HAP-1 (cell line): ENCODE results near the gene TACC2.
"Not testable (repeated sequence)": the region's sequence is repeated elsewhere in the genome, so short reads cannot be mapped to it uniquely, and the experiment has no call there.

Experiments used
- DNase-seq, 2 experiments: peaks; one replicate each; pipeline ENCODE4 v3.0.0-alpha.2; 2016 to 2020; ENCODE audit warnings: low spot score in 2 of 2
- H3K27me3 ChIP-seq: fragments of 250-450 bp; sonication (Bioruptor Pico); 2 replicates; pipeline ENCODE4 v1.5.1; 2020; ENCODE audit warnings: low read depth, mild to moderate bottlenecking, moderate library complexity
- H3K36me3 ChIP-seq: fragments of 250-450 bp; sonication (Bioruptor Pico); replicated peaks from 2 replicates; pipeline ENCODE4 v1.5.1; 2020; ENCODE audit warnings: mild to moderate bottlenecking
- H3K4me1 ChIP-seq: fragments of 250-450 bp; sonication (Bioruptor Pico); 2 replicates; pipeline ENCODE4 v1.5.1; 2020; ENCODE audit warnings: mild to moderate bottlenecking
- H3K4me3 ChIP-seq: fragments of 250-450 bp; sonication (Bioruptor Pico); 2 replicates; pipeline ENCODE4 v1.5.1; 2020; ENCODE audit warnings: mild to moderate bottlenecking, moderate library complexity
- H3K9me3 ChIP-seq: fragments of 250-450 bp; sonication (Bioruptor Pico); 2 replicates; pipeline ENCODE4 v1.5.1; 2020; ENCODE audit warnings: mild to moderate bottlenecking, moderate library complexity
- in situ Hi-C: fragments of 300-500 bp; cut with MboI; formaldehyde crosslinking; loops from 3 replicates; pipeline ENCODE4 v1.14.3; 2020; ENCODE audit warnings: low sequenced_read_pairs, inconsistent platforms, mixed read lengths

TACC2 gene

DNA sequence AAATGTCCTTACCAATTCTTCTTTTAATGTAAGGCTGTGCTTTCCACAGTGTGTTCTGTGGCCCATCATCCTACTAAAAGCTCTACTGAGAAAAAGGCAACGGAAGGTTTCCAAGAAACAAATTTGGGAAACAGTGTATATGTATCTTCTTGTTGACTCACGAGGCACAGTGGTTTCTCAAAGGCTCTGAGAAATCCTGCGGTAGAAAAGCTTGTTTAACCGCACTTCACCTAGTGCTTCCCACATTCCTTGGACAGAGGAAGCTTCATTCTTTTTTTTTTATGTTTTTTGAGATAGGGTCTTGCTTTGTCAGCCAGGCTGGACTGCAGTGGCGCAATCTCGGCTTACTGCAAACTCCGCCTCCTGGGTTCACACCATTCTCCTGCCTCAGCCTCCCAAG is 84.5 kb downstream of the TACC2 start:
- Histone ChIP-seq H3K36me3 (no peaks in the 10 kb centered on the region), H3K27me3 (no peaks in the 10 kb centered on the region), H3K9me3 (no peaks in the 10 kb centered on the region), H3K4me1 (no peaks in the 10 kb centered on the region), H3K4me3 (no peak overlapping the region)
- in situ Hi-C loops = no loop called here
- no peak for DNase-seq

DNA sequence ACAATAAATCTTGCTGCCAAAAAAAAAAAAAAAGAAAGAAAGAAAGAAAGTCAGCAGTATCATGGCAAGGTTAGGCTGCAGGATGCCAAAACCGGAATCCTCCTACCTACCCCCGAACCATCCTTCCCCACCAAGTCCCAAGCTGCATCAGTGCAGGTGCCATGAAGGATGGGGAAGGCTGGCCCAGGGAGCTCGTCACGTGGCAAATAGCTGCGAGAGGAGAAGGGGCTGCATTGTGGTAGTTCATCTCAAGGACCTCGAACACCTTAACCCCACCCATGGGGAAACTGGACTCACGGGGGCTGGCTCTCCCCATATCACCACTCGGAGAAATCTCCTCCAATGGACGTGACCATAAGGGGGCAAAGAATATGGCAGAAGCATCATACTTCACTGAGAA is 86.2 kb downstream of the TACC2 start:
- no peaks in the 10 kb centered on the region for H3K9me3 ChIP-seq
- H3K36me3 ChIP-seq = no peaks in the 10 kb centered on the region
- in situ Hi-C loops = no loop called here
- no peak overlapping the region for H3K4me3 ChIP-seq
- no peaks in the 10 kb centered on the region for H3K27me3 ChIP-seq
- no peaks in the 10 kb centered on the region for H3K4me1 ChIP-seq
- no peak for DNase-seq

DNA sequence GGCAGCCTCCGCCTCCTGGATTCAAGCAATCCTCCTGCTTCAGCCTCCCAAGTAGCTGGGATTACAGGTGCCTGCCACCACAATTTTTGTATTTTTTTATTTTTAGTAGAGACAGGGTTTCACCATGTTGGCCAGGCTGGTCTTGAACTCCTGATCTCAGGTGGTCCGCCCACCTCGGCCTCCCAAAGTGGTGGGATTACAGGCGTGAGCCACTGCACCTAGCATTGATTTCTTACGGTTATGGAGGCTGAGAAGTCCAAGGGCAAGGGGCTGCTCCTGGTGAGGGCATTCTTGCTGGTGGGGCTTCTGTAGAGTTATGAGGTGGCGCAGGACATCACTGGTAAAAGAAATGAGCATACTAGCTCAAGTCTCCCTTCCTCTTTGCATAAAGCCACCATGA is 86.9 kb downstream of the TACC2 start:
- H3K4me1 ChIP-seq, in situ Hi-C loops, H3K27me3 ChIP-seq, DNase-seq, H3K9me3 ChIP-seq, H3K4me3 ChIP-seq, H3K36me3 ChIP-seq: not testable (repeated sequence)

DNA sequence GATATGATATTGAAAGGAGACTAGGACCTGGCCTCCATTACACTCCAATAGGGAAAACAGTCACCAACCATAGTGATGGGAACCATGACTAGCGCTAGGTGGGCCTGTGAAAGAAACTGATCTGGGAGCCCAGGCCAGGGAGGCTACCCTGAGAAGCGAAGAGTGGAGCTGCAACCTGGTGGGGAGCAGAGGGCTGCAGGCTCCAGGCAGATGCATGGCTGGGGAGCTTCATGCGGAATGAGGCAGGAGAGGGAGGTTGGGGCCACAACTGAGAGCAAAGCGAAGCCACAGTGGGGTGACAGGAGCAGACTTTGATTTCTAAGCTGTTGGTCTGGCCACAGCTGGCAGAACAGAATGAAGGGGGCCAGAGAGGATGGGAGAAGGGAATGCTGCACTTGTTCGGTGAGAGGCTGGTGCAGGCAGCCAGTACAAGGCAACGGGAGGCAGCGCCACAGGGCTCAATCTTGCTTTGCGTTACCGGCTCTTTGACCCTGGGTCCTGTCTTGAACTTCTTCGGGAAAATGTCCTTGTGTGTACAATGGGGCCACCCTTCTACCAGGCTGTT is 88.4 kb downstream of the TACC2 start:
- no peaks in the 10 kb centered on the region for H3K9me3 ChIP-seq
- no peak overlapping the region for H3K4me3 ChIP-seq
- H3K4me1 ChIP-seq = no peaks in the 10 kb centered on the region
- no peak for DNase-seq
- H3K27me3 ChIP-seq = no peaks in the 10 kb centered on the region
- no peaks in the 10 kb centered on the region for H3K36me3 ChIP-seq
- in situ Hi-C loops = no loop called here

DNA sequence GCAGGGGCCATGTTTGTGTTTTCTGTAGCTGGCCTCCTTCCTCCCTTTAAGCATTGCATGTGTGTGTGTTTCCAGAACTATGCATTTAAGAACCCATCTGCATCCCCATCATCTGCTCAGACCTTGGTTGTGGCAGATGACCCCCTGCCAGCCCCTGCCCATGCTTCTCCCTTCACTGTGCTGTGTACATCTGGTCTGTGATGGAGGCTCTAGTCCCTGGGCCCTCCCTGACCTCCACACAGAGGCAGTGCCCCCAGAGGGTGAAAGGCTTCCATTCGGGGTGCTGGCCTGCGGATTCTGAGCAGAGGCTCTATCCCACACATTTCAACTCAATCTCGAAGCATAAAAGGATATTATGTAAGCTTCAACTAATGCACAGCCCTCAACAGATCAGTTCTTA is 89.4 kb downstream of the TACC2 start:
- H3K4me1 ChIP-seq = no peaks in the 10 kb centered on the region
- in situ Hi-C loops = no loop called here
- no peak for DNase-seq
- peaks cover 9% of the 10 kb centered on the region for H3K27me3 ChIP-seq
- H3K36me3 ChIP-seq = no peaks in the 10 kb centered on the region
- no peaks in the 10 kb centered on the region for H3K9me3 ChIP-seq
- no peak overlapping the region for H3K4me3 ChIP-seq

DNA sequence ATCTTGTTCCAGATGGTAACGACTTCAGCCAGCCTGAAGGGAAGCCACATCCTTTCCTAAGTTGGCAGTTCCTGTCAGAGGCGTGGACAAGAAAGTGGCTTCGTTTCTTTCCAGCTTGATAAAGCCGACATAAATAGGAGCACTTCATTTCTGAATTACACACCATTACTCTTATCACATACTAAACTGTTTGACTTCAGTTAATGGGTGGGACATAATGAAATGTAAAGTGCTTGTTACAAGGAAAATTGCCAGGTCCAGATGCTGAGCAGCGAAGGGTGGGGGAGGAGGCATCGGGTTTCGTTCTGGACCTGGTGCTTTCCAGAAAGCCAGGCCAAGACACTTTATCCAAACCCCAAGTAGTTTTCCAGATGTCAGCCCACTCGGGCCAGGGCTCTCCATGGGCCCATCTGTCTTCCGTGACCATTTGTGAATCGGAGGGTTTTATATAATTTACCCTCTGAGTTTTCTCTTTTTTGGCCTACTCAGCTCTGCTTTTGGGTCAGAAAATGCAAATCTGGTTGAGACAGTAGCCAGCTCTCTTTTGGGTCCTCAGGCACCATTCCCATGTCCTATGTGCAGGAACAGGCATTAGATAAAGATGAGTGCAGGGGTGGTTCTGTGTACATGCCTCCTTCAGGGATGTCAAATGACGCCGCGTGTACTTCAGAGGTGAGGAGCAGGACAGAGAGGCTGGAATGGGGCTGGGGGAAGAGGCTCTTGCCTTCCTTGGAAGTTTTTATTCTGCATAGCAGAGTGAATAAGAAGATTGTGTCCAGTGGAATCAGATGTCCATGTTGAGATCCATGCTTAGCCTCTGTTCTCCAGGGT is 90.2 kb downstream of the TACC2 start:
- Histone ChIP-seq H3K9me3 (no peaks in the 10 kb centered on the region), H3K4me3 (no peak overlapping the region), H3K4me1 (no peaks in the 10 kb centered on the region), H3K36me3 (no peaks in the 10 kb centered on the region), H3K27me3 (peaks cover 17% of the 10 kb centered on the region)
- in situ Hi-C loops = no loop called here
- no peak for DNase-seq

DNA sequence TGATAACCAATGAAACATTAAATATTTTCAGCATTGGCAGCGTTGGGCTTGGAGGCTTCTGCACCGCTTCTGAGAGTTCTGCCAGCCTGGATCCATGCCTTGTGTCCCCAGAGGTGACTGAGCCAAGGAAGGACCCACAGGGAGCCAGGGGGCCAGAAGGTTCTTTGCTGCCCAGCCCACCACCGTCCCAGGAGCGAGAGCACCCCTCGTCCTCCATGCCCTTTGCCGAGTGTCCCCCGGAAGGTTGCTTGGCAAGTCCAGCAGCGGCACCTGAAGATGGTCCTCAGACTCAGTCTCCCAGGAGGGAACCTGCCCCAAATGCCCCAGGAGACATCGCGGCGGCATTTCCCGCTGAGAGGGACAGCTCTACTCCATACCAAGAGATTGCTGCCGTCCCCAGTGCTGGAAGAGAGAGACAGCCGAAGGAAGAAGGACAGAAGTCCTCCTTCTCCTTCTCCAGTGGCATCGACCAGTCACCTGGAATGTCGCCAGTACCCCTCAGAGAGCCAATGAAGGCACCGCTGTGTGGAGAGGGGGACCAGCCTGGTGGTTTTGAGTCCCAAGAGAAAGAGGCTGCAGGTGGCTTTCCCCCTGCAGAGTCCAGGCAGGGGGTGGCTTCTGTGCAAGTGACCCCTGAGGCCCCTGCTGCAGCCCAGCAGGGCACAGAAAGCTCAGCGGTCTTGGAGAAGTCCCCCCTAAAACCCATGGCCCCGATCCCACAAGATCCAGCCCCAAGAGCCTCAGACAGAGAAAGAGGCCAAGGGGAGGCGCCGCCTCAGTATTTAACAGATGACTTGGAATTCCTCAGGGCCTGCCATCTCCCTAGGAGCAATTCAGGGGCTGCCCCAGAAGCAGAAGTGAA is 93.9 kb downstream of the TACC2 start:
- no peak for DNase-seq
- H3K4me1 ChIP-seq = no peaks in the 10 kb centered on the region
- in situ Hi-C loops = no loop called here
- peaks cover 29% of the 10 kb centered on the region for H3K27me3 ChIP-seq
- H3K4me3 ChIP-seq = no peak overlapping the region
- H3K9me3 ChIP-seq = no peaks in the 10 kb centered on the region
- no peaks in the 10 kb centered on the region for H3K36me3 ChIP-seq

DNA sequence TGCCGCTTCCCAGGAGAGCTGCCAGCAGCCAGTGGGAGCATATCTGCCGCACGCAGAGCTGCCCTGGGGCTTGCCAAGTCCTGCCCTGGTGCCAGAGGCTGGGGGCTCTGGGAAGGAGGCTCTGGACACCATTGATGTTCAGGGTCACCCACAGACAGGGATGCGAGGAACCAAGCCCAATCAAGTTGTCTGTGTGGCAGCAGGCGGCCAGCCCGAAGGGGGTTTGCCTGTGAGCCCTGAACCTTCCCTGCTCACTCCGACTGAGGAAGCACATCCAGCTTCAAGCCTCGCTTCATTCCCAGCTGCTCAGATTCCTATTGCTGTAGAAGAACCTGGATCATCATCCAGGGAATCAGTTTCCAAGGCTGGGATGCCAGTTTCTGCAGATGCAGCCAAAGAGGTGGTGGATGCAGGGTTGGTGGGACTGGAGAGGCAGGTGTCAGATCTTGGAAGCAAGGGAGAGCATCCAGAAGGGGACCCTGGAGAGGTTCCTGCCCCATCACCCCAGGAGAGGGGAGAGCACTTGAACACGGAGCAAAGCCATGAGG is 94.6 kb downstream of the TACC2 start:
- H3K27me3 ChIP-seq = peaks cover 29% of the 10 kb centered on the region
- no peaks in the 10 kb centered on the region for H3K36me3 ChIP-seq
- in situ Hi-C loops = no loop called here

DNA sequence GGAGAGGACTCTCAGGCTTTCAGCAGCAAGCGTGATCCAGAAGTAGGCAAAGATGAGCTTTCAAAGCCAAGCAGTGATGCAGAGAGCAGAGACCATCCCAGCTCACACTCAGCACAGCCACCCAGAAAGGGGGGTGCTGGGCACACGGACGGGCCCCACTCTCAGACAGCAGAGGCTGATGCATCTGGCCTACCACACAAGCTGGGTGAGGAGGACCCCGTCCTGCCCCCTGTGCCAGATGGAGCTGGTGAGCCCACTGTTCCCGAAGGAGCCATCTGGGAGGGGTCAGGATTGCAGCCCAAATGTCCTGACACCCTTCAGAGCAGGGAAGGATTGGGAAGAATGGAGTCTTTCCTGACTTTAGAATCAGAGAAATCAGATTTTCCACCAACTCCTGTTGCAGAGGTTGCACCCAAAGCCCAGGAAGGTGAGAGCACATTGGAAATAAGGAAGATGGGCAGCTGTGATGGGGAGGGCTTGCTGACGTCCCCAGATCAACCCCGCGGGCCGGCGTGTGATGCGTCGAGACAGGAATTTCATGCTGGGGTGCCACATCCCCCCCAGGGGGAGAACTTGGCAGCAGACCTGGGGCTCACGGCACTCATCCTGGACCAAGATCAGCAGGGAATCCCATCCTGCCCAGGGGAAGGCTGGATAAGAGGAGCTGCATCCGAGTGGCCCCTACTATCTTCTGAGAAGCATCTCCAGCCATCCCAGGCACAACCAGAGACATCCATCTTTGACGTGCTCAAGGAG is 95.5 kb downstream of the TACC2 start:
- DNase-seq = no peak
- Histone ChIP-seq H3K9me3 (no peaks in the 10 kb centered on the region), H3K4me3 (no peak overlapping the region), H3K27me3 (peaks cover 31% of the 10 kb centered on the region), H3K4me1 (no peaks in the 10 kb centered on the region), H3K36me3 (no peaks in the 10 kb centered on the region)
- in situ Hi-C loops = no loop called here

More for the DNA sequence above, 94.6 kb downstream of the TACC2 start:
- no peaks in the 10 kb centered on the region for H3K4me1 ChIP-seq
- no peak overlapping the region for H3K4me3 ChIP-seq
- H3K9me3 ChIP-seq = no peaks in the 10 kb centered on the region
- DNase-seq = no peak

DNA sequence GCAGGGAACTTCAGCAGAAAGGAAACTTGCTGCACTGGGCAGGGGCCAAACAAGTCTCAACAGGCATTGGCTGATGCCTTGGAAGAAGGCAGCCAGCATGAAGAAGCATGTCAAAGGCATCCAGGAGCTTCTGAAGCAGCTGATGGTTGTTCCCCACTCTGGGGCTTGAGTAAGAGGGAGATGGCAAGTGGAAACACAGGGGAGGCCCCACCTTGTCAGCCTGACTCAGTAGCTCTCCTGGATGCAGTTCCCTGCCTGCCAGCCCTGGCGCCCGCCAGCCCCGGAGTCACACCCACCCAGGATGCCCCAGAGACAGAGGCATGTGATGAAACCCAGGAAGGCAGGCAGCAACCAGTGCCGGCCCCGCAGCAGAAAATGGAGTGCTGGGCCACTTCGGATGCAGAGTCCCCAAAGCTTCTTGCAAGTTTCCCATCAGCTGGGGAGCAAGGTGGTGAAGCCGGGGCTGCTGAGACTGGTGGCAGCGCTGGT is 96.5 kb downstream of the TACC2 start:
- in situ Hi-C loops = no loop called here
- H3K4me3 ChIP-seq = no peak overlapping the region
- no peaks in the 10 kb centered on the region for H3K9me3 ChIP-seq
- peaks cover 31% of the 10 kb centered on the region for H3K27me3 ChIP-seq
- H3K36me3 ChIP-seq = no peaks in the 10 kb centered on the region
- no peaks in the 10 kb centered on the region for H3K4me1 ChIP-seq
- DNase-seq = no peak

DNA sequence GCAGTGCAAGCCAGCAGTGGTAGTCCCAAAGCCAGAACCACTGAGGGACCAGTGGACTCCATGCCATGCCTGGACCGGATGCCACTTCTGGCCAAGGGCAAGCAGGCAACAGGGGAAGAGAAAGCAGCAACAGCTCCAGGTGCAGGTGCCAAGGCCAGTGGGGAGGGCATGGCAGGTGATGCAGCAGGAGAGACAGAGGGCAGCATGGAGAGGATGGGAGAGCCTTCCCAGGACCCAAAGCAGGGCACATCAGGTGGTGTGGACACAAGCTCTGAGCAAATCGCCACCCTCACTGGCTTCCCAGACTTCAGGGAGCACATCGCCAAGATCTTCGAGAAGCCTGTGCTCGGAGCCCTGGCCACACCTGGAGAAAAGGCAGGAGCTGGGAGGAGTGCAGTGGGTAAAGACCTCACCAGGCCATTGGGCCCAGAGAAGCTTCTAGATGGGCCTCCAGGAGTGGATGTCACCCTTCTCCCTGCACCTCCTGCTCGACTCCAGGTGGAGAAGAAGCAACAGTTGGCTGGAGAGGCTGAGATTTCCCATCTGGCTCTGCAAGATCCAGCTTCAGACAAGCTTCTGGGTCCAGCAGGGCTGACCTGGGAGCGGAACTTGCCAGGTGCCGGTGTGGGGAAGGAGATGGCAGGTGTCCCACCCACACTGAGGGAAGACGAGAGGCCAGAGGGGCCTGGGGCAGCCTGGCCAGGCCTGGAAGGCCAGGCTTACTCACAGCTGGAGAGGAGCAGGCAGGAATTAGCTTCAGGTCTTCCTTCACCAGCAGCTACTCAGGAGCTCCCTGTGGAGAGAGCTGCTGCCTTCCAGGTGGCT is 97.7 kb downstream of the TACC2 start:
- Histone ChIP-seq H3K9me3 (no peaks in the 10 kb centered on the region), H3K4me1 (no peaks in the 10 kb centered on the region), H3K27me3 (peaks cover 35% of the 10 kb centered on the region), H3K36me3 (no peaks in the 10 kb centered on the region), H3K4me3 (no peak overlapping the region)
- in situ Hi-C loops = no loop called here
- no peak for DNase-seq

DNA sequence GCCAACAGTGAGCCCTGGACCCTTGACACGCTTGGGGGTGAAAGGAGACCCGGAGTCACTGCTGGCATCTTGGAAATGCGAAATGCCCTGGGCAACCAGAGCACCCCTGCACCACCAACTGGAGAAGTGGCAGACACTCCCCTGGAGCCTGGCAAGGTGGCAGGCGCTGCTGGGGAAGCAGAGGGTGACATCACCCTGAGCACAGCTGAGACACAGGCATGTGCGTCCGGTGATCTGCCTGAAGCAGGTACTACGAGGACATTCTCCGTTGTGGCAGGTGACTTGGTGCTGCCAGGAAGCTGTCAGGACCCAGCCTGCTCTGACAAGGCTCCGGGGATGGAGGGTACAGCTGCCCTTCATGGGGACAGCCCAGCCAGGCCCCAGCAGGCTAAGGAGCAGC is 98.5 kb downstream of the TACC2 start:
- in situ Hi-C loops = no loop called here
- Histone ChIP-seq H3K36me3 (no peaks in the 10 kb centered on the region), H3K4me3 (no peak overlapping the region), H3K27me3 (peaks cover 42% of the 10 kb centered on the region), H3K9me3 (no peaks in the 10 kb centered on the region), H3K4me1 (no peaks in the 10 kb centered on the region)
- no peak for DNase-seq
